ENCODE results near the gene PADI2. TPM values are rescaled to one million over a fixed set of nuclear protein-coding genes. Genes with fewer than 3 reads are reported as not detected.

PADI2 gene
- total RNA-seq, 2 donors from 2014 or later = 0.11 to 0.12 TPM

DNA sequence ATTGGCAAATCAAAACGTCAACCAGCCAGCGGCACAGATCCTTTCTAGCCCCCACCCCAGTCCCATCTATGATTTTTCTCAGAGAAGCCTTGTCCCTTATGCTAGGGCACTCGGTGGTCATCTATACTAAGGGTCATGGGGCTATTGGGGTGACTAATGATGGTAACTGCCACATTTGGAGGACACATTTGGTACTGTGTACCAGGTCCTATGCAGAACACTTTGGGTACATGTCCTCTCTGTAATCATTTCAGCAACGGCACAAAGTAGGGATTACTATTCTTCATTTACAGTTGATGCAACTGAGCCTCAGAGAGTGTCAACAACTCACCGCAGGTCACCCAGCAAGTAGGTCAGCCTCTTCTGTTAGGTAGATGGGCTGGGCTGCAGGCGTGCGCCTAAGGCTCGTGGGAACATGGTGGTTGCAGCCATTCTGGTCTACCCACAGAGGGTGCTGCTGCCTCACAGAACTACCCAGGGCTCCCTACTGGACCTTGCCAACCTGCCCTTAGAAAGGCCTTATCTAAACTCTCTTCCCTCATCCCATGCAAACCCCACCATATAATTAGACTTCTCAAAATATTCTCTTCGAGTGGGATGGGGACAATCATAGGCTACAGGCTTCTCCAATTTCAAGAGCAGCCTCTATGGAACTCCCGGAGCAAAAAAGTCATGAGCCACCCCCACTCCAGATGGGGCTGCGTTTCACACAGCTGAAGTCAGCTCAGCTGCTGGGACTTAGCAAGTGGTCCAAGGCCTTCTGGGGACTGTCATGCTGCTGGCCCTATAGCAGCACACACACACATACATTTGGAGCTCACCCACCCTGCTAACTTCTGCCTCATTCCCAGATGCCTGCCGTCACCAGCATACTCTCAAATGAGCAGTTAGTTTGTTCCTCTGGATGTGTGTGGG is 59.6 kb downstream of the PADI2 start:
- Mint-ChIP-seq H3K36me3 (no peaks in the 10 kb centered on the region), H3K9me3 (no peaks in the 10 kb centered on the region), H3K27ac (no peak overlapping the region)
- peak; percentile 77 to 95 for ATAC-seq
- peak in 1 of 2 donors; percentile 46 for DNase-seq (ENCODE audit: low spot score in 2 of 2)

DNA sequence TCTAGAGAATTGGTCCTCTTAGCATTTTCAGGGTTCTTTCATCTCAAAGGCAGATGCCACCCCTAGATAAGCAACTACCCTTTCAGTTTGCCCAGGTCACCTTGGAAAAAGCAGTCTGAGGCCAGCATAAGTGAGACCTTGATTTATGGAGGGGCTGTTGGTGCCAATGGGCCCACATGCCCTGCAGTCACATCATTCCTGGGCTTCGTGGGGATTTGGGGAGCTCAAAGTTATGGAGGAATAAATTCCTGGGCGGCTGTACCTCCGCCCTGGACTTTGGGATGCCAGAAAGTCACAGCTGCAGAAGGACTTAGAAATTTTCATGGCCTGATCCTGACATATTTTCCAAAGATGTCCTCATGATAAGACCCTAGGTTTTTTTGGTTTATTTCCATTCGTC is 62.7 kb downstream of the PADI2 start:
- Mint-ChIP-seq H3K27ac (no peak overlapping the region), H3K36me3 (peaks cover 9% of the 10 kb centered on the region in 2 donors)

DNA sequence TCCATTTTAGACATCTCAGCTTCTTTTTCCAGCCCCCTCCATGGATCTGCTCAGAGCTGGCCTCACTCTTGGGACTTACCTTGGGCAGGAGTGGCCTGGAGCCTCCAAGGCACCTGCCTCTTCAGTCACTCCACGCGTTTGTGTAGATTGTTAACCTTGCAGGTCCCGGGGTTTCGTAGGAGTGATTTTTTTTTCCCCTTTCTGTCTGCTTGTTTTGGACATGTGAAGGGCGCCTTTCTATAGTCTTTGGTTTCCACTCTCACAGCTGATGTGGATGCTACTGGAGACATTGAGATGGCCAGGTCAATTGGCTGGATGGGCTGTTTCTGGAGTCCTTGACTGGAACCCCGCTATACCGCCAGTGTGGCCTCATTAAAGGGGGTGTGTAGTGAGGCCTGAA is 63.5 kb downstream of the PADI2 start:
- DNase-seq (ENCODE audit: low spot score in 2 of 2) (no peak), ATAC-seq (no peak)
- Mint-ChIP-seq H3K36me3 (peaks cover 9% of the 10 kb centered on the region in 2 donors), H3K27ac (no peak overlapping the region), H3K9me3 (no peaks in the 10 kb centered on the region)

More for the DNA sequence above, 62.7 kb downstream of the PADI2 start:
- no peaks in the 10 kb centered on the region for H3K9me3 Mint-ChIP-seq
- ATAC-seq = no peak
- DNase-seq (ENCODE audit: low spot score in 2 of 2) = no peak

DNA sequence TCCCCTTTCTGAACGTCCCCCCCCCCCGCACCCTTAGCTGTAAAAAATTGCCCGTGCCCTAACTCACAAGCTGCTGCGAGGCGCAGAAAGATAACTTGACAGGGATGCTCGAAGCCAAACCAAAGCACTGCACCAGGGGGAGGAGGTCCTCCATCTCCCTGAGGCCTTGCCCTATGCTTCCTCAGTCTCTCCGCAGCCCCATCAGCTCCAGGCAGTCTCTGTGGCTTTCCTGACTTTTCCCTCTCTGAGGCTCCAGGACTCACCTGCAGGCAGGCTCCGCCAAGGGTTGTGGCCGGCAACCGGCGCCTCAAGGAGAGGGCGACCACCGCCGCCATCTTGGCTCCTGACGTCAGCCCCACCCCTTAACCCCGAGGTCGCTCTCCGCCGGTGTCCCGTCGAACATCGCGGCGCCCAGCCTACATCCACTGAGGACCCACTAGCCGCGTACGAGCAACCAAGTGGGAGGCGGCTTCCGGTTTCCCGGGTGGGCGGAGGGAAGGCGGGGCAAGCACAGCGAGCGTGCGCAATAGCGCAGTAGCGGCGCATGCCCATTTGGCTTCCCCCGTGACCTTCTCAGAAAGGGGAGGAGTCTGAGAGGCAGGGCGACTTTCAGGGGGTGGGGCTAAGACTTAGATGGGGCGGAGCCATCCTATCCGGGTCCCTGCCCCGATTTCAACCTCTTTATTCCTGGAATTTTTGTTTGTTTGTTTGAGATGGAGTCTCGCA is 65.4 kb downstream of the PADI2 start, which contains the start of gene SDHB:
Gene SDHB, minus strand, starts transcription at position 348 of the 726 bp plus-strand sequence. Its CDS starts 13 bp downstream, at position 335.
- Mint-ChIP-seq H3K36me3 (peaks cover 9% of the 10 kb centered on the region in 2 donors), H3K27ac (peak within 1 kb of the TSS; percentile 97 to 99), H3K9me3 (no peaks in the 10 kb centered on the region)
- peak; percentile 99 for DNase-seq (ENCODE audit: low spot score in 2 of 2)
- ATAC-seq = peak; percentile 99 to 100

DNA sequence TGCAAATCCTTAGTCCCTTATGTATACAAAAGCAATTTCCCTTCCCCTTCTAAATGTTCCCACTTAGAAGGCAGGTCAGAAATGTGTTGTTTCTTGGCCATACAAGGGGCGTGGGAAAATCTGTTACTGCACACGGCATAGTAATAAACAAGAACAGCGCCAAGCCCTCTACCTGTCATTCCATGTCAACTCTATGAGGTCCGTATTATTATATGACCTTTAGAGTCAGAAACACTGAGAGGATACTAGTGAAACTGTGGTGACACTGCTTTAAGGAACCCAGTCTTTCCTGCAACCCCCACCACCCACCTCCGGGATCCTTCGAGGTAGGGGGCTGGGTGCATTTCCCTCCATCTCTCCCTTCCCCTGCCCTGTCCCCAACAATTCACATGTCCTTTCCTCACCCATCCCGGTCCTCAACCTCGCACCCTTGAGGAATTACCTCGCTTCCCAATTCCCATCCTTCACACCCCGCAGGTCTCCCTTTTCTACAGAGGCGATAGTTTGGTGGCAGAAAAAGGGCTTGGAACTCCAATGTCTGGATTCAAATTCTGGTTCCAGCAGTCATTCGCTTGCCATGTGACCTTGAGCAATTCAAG is 66.1 kb downstream of the PADI2 start:
- no peak for ATAC-seq
- peaks cover 9% of the 10 kb centered on the region in 2 donors for H3K36me3 Mint-ChIP-seq
- no peak for DNase-seq (ENCODE audit: low spot score in 2 of 2)

DNA sequence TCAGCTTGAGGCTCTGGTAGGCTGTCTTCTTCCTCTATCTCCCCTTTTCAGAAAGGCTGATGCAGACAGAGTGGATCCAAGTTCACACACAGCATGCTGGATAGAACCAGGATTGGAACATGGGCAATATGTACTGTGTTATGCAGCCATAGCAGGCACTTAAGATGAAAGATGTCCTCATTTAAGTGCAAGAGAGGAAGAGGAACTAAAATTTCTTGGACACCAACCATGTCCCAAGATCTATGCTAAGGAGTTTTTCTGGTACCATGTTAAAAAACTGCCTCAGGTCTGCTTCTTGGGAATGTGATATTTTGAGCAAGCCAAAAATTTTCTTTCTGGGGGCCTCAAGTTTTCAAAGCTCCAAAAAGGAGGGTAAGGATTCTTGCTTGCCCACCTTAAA is 66.6 kb downstream of the PADI2 start:
- no peak for DNase-seq (ENCODE audit: low spot score in 2 of 2)
- no peak for ATAC-seq
- Mint-ChIP-seq H3K27ac (peak overlapping the region in 1 of 2 donors; percentile 97), H3K36me3 (peaks cover 9% of the 10 kb centered on the region in 2 donors), H3K9me3 (no peaks in the 10 kb centered on the region)

More for the DNA sequence above, 66.1 kb downstream of the PADI2 start:
- peak overlapping the region; percentile 97 to 99 for H3K27ac Mint-ChIP-seq
- H3K9me3 Mint-ChIP-seq = no peaks in the 10 kb centered on the region

DNA sequence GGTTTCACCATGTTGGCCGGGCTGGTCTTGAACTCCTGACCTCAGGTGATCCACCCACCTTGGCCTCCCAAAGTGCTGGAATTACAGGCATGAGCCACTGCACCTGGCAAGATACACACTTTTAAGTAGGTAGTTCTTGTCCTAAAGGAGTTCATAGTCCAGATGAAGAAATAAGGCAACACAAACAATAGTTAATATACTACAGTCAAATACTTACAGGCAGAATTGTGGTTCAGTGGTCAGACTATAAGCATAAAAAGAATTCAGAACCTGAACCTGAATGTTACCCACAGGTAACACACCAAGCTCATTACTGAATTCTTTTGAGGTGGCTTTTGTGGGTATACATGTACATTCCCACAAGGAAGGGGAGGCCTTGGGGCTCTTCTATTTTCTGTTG is 67.2 kb downstream of the PADI2 start:
- Mint-ChIP-seq H3K27ac (no peak overlapping the region), H3K36me3 (peaks cover 9% of the 10 kb centered on the region in 2 donors)

DNA sequence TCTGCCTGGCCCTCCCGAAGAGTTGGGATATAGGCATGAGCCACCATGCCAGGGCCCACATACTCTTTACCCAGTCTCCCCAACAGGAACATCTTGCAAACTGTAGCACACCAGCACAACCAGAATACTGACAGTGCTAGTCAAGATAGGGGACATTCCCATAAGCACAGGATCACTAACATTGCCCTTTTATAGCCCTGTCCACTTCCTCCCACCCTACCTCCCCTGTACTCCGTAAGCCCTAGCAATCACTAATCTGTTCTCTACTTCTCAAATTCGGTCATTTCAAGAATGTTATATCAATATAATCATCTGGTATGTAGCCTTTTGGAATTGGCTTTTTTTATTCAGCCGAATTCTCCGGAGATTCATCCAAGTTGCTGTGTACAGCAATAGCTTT is 71.3 kb downstream of the PADI2 start:
- H3K36me3 Mint-ChIP-seq = no peaks in the 10 kb centered on the region
- H3K9me3 Mint-ChIP-seq = no peaks in the 10 kb centered on the region
- H3K27ac Mint-ChIP-seq = peak overlapping the region; percentile 12 to 65
- DNase-seq (ENCODE audit: low spot score in 2 of 2) = no peak
- ATAC-seq = peak in 1 of 2 donors; percentile 16

More for the DNA sequence above, 67.2 kb downstream of the PADI2 start:
- H3K9me3 Mint-ChIP-seq = no peaks in the 10 kb centered on the region
- DNase-seq (ENCODE audit: low spot score in 2 of 2) (no peak), ATAC-seq (no peak)

DNA sequence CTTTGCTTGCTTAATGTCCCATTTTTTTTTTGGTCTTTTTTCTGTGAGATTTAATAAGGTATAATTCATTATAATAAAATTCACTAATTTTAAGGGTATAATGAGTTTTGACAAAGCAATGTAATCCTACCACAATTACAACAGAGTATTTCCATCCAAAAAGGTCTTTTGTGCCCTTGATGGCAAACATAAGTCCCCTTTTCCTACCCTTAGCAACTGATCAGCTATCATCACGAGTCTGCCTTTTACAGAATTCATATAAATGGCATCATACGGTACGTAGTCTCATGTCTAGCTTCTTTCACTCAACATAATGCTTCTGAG is 73.0 kb downstream of the PADI2 start:
- Mint-ChIP-seq H3K36me3 (no peaks in the 10 kb centered on the region), H3K27ac (no peak overlapping the region)

DNA sequence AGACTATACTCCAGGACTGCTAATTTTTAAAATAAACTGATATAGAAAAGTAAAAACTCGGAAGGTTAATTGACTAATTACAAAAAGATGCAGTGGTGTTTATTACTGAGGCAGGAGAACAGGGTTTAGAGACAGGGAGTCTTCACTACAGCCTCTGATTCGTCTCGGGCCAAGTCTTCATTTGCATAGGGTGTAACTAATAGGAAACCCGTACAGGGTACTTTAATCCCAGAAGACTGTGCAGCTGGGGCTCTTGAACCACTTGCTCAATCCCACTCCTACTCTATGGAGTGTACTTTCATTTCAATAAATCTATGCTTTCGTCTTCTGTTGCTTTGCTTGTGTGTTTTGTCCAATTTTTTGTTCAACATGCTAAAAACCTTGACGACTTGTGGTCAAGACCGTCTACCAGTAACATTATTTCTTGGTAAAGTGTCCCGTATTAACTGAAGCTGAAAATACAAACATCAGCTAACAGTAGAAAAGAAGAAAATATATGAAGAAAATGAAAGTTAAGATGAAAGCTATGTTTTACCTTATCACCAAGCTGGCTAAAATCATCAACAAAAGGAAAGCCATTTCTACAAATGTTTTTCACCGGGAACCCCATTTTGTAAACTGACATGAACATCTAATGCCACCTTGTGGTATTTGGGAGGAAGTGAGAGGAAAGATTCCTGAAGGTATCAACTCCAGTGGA is 73.5 kb downstream of the PADI2 start:
- ATAC-seq (no peak), DNase-seq (ENCODE audit: low spot score in 2 of 2) (no peak)
- Mint-ChIP-seq H3K36me3 (no peaks in the 10 kb centered on the region), H3K27ac (no peak overlapping the region), H3K9me3 (no peaks in the 10 kb centered on the region)

More for the DNA sequence above, 73.0 kb downstream of the PADI2 start:
- DNase-seq (ENCODE audit: low spot score in 2 of 2) (no peak), ATAC-seq (no peak)
- no peaks in the 10 kb centered on the region for H3K9me3 Mint-ChIP-seq

DNA sequence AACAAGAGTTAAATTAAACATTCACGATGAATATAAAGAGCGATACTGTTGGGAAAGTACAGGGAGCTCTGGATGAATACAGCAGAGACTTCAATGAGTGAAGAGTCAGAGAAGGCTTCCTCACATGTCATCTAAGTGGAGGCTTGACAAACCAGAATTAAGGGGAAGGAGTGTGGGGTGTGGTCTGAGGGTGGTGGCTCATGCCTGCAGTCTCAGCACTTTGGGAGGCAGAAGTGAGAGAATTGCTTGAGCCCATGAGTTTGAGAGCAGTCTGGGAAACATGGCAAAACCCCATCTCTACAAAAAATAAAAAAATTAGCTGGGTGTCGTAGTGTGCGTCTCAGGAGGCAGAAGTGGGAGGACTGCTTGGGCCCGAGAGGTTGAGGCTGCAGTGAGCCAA is 74.1 kb downstream of the PADI2 start:
- ATAC-seq = no peak
- Mint-ChIP-seq H3K9me3 (no peaks in the 10 kb centered on the region), H3K27ac (peak overlapping the region; percentile 15 to 51), H3K36me3 (no peaks in the 10 kb centered on the region)
- no peak for DNase-seq (ENCODE audit: low spot score in 2 of 2)

DNA sequence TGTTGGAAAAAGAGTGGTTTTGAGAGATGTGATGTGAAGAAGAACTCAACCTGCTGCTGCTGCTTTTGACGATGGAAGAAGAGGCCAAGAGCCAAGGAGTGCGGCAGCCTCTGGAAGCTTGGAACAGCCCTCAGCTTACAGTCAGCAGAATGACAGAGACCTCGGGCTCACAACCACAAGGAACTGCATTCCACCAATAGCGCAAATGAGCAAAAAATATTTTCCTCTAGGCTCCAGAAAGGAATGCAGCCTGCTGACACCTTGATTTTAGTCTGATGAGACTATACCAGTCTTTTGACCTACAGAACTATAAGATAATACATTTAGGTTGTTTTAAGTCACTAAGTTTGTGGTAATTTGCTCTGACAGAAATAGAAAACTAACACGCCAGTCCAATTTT is 75.6 kb downstream of the PADI2 start:
- ATAC-seq (no peak), DNase-seq (ENCODE audit: low spot score in 2 of 2) (no peak)
- Mint-ChIP-seq H3K9me3 (no peaks in the 10 kb centered on the region), H3K27ac (no peak overlapping the region), H3K36me3 (no peaks in the 10 kb centered on the region)

DNA sequence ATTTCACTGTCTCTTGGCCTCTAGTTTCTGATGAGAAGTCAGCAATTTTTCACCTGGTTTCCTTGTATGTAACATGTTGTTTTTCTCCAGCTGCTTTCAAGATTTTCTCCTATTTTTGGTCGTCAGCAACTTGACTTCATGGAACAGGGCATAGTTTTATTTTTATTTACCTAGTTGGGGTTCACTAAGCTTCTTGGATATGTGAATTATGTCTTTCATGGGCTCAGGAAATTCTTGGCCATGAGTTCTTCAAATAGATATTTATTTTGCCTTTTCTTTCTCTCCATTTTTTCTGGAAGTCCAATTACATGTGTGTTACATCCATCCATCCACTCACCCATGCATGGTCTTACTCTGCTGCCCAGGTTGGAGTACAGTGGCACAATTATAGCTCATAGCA is 79.1 kb downstream of the PADI2 start:
- Mint-ChIP-seq H3K36me3 (no peaks in the 10 kb centered on the region), H3K9me3 (no peaks in the 10 kb centered on the region), H3K27ac (peak overlapping the region in 1 of 2 donors; percentile 32)
- ATAC-seq = no peak
- DNase-seq (ENCODE audit: low spot score in 2 of 2) = no peak

DNA sequence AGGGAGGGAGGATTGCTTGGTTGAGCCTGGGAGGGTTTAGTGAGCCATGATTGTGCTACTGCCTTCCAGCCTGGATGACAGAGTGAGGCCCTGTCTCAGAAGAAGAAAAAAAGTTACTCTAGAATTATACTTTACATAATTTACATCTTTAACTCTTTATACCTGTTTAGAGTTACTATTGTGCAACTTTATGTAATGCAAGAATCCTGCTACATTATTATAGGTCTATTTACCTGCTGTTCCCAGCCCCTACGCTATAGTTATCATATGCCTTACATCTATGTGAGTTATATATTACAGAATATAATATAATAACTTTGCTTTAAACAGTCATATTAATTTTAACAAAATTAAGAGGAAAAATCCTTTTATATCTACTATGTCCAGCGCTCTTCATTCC is 79.7 kb downstream of the PADI2 start:
- DNase-seq (ENCODE audit: low spot score in 2 of 2) = no peak
- H3K36me3 Mint-ChIP-seq = no peaks in the 10 kb centered on the region
- peak overlapping the region in 1 of 2 donors; percentile 22 for H3K27ac Mint-ChIP-seq
- H3K9me3 Mint-ChIP-seq = no peaks in the 10 kb centered on the region
- no peak for ATAC-seq

DNA sequence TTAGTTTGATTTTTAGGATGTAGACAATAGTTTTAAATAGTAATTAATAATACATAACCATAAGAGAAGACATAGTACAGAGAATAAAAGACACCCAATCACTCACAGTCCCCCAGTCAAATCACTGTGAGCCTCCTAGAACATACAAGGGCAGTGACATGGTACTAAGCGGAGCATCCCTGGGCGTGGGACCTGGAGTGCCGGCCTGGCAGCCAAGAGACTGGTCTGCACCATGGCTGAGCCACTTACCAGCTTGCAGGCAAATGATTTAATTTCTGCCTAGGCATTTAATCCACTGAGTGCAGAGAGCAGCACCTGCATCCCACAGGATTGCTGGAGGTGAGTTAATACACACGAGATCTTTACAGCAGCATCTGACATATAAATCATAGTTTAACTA is 85.8 kb downstream of the PADI2 start:
- peak overlapping the region in 1 of 2 donors; percentile 52 for H3K27ac Mint-ChIP-seq
- no peak for ATAC-seq
- H3K36me3 Mint-ChIP-seq = no peaks in the 10 kb centered on the region
- H3K9me3 Mint-ChIP-seq = no peaks in the 10 kb centered on the region
- DNase-seq (ENCODE audit: low spot score in 2 of 2) = no peak

DNA sequence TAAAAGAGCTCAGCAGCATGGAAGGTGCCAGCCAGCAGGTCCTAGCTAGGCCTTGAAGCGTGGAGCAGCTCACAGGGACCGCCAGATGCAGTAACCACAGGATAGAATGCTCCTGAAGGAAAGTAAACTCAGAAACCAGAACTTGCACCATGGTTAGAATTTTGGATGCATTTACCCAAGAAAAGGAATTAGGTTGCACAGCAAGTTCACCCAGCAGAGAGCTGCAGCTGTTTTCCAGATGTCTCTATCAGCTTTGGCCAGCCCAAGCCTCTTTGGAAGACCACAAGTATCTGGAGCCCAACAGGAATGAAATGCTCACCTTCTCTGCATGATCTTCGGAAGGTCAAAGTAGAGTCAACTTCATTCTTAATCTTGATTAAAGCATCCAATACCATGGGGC is 86.5 kb downstream of the PADI2 start:
- Mint-ChIP-seq H3K27ac (no peak overlapping the region), H3K9me3 (no peaks in the 10 kb centered on the region), H3K36me3 (peaks cover 0 to 2% of the 10 kb centered on the region in 2 donors)
- no peak for DNase-seq (ENCODE audit: low spot score in 2 of 2)
- no peak for ATAC-seq
